HG03066 (cell line): Measurements from ENCODE around the gene SYTL2.
"Not testable (repeated sequence)": the region's sequence is repeated elsewhere in the genome, so short reads cannot be mapped to it uniquely, and the experiment has no call there.

ENCODE experiments used
- ATAC-seq: cut with Tn5 transposase; IDR thresholded peaks from one replicate; pipeline ENCODE4 v1.9.1; 2021; ENCODE audit warnings: low read depth; ENCODE audit not compliant: unreplicated experiment

SYTL2 gene, protein sequence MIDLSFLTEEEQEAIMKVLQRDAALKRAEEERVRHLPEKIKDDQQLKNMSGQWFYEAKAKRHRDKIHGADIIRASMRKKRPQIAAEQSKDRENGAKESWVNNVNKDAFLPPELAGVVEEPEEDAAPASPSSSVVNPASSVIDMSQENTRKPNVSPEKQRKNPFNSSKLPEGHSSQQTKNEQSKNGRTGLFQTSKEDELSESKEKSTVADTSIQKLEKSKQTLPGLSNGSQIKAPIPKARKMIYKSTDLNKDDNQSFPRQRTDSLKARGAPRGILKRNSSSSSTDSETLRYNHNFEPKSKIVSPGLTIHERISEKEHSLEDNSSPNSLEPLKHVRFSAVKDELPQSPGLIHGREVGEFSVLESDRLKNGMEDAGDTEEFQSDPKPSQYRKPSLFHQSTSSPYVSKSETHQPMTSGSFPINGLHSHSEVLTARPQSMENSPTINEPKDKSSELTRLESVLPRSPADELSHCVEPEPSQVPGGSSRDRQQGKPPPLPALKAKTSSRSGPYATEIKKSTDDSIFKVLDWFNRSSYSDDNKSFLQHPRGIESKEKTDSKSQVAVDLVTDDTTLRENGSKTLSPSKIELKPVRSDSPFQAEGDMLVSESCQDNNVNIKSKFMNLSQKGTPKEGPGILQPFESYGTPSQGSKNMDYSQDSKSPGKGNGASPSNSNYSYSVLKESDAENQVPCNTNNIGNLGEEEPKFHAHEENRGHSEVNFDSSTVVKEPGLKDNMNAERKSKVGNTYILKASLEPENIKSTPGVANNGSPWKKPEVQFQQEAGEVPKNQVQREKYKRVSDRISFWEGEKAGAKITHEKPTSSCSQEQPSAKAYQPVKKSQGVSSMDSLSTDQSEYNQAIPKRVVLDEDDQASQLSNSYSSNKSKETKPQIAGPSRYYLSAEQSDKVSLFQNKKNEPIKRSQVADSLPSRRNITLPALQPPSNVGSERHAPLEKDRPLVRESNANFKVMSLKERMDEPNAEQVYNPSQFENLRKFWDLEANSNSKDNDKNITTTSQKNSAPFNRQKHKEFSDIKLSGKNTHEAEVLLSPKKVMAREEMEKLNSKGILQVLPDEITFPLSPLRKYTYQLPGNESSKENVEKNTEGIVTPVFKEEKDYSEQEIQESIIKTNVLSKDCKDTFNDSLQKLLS (N-terminal part only)

DNA sequence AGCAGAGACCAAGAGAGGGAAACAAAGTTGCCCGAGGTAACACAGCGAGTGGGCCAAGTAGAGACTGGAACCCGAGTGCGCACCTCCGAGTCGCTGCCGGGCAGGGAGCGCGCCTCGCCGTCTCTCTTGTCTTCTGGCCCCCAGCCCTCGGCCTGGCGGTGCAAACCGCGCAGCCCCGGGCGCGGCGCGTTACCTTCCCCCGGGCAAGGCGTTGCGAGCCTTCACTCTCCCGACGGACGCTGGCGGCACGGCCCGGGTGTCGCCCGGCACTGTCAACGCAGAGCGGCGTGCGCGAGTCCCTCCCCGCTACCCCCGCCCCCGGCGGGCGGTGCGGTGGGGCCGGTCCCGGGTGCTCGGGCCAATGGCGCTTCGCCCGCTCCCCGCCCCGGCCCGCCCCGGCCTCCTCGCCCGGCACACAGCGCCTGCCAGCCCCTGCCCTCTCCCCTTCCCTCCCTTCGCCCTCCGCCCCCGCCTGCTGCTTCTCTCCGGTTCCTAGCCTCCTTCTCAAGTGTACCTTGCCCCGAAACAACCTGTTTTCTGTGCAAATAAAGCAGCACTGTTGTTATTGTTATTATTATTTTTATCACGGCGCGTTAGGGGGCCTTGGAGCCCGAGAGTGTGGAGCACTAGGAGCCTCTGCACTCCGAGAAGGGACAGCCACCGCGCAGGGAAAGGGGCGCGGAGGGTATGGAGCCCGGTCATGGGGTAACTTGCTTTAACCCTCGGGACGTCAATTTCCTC is at the start of gene SYTL2:
SYTL2 (minus strand) TSS at position 271 of the 741 bp plus-strand sequence. CDS start 53,416 bp downstream, outside the sequence.
- ATAC-seq: peak; percentile 75

DNA sequence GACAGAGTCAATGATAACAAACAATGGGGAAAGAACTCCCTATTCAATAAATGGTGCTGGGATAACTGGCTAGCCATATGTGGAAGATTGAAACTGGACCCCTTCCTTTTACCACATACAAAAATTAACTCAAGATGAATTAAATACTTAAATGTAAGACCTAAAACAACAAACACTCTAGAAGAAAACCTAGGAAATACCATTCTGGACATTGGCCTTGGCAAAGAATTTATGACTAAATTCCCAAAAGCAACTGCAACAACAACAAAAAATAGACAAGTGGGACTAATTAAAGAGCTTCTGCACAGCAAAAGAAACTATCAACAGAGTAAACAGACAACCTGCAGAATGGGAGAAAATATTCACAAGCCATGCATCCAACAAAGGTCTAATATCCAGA is 48.6 kb upstream of the SYTL2 start:
- ATAC-seq: not testable (repeated sequence)

DNA sequence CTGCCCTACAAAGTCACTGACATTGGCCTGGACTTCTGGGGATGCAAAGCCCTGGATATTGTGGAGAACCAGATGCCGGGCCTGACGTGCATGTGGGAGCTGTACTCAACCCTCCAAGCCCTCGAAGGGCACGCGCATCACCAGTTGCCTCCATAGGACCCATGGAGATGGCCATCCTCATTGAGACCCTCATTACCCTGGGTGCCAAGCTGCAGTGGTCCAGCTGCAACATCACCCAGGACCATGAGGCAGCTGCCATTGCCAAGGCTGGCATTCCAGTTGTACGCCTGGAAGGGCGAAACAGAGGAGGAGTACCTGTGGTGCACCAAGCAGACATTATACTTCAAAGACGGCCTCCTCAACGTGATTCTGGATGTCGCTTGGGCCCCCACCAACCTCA is 46.2 kb upstream of the SYTL2 start:
- ATAC-seq: no peak

DNA sequence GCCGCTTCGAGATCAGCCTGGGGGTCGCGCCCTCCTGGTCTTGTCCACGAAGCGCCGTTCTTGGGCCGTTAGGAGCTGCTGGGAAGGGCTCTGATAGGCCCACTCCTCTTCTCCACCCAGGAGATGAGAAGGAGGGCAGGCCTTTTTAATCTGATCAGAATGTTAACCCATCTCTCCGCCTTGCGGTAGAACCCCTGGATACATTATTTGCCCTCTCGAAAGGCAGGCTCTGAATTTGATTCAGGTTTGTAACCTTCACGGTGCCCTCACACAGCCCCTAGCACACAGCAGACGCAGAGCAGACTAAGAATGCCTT is 44.4 kb upstream of the SYTL2 start, which contains the start of gene CCDC83:
CCDC83 (plus strand) TSS at position 43 of the 316 bp plus-strand sequence. CDS start 9,741 bp downstream, outside the sequence.
- no peak for ATAC-seq

DNA sequence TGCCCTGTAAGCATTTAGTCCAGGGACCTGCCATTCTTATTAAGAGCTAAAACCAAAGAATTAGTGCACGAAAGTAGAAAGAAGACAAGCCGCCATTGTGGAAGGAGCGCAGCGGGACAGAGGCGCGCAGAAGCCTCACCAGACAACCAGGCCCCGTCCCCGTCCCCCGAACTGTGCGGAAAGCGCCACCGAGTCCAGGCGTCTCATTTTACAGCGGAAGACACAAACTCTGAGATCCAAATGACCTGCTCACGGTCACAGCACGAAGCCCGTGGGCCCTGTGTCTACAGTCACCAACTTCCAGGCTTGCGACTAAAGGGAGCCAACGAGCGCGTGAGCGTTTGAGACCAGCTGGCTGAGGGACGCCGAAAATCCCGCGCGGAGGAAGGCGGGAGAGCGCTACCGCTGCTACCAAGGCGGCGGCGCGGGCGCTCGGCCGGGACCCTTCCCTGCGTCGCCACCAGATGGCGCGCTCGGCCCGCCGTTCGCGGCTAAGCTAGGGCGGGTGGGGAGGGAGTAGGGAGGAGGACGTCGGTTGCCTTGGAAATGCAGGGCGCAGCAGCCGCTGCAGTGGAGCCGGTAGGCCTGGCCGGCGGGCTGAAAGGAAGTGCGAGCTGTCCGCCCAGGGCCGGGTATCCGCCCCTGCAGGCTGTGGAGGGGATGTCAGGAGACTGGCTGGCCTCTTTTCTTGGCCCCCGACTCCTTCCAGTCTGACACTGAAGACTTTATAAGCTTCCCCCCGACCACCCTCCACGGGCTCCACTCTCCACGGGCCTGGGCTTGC is 43.8 kb upstream of the SYTL2 start:
- peak; percentile 100 for ATAC-seq

DNA sequence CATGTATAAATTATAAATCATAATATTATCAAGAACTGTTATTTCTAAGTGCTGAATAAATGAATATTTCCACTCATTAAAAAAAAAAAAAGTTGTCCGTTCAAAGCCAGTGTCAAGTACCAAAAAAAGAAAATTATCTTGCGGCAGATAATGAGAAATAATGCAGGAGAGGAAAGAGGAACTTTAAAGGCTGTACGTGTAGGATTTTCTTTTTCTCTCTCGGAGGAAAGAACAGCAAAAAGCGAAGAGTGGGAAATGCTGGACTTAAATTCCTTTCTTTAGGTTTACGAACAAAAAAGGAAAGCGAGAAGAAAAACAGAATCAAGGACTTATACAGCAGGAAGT is 43.2 kb upstream of the SYTL2 start:
- no peak for ATAC-seq

DNA sequence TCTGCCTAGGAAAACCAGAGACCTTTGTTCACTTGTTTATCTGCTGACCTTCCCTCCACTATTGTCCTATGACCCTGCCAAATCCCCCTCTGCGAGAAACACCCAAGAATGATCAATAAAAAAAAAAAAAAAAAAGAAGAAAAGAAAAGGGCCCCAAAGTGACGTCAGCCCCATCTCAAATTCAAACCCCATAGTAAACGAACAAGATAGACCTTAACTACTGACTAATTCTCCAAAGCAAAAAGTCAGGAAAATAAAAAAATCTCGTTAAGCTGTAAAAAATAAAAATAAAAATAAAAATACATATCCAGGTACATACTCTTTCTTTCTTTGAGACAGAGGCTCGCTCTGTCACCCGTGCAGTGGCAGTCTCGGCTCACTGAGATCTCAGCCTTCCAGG is 42.6 kb upstream of the SYTL2 start:
- not testable (repeated sequence) for ATAC-seq

DNA sequence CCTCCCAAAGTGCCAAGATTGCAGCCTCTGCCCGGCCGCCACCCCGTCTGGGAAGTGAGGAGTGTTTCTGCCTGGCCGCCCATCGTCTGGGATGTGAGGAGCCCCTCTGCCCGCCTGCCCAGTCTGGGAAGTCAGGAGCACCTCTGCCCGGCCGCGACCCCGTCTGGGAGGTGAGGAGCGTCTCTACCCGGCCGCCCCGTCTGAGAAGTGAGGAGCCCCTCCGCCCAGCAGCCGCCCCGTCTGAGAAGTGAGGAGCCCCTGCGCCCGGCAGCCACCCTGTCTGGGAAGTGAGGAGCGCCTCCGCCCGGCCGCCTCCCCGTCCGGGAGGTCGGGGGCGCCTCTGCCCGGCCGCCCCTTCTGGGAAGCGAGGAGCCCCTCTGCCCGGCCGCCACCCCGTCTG is 41.8 kb upstream of the SYTL2 start:
- not testable (repeated sequence) for ATAC-seq

DNA sequence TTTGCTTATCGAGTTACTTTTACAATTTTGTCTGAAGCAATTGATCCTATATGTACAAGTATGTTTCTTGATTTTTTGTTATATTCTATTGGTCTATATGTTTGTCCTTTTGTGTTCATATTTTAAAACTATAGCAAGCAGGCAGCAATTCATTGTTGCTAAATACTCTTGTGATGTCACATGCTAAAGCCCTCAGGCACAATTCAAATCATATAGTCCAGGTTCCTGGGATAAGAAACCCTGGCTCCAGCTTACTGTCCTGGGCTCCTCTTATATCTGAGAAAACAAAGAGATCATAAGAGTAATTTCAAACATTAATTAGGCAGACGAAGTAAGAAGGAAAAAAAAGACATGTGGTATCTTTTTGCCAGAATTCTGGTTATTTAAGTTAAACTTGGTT is 37.6 kb upstream of the SYTL2 start:
- ATAC-seq: no peak

DNA sequence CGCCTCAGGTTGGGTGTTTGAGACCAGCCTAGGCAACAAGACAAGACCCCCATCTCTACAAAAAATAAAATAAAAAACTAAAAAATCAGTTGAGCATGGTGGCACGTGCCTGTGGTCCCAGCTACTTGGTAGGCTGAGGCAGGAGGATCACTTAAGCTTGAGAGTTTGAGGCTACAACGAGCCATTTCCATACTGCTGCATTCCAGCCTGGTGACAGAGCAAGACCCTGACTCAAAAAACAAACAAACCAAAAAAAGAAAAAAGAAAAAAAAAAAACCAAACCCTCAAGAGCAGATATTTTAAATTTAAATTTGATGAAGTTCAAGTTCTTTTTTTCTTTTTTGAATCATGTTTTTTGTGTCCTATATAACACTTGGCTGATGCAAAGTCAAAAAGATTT is 37.1 kb upstream of the SYTL2 start:
- no peak for ATAC-seq

DNA sequence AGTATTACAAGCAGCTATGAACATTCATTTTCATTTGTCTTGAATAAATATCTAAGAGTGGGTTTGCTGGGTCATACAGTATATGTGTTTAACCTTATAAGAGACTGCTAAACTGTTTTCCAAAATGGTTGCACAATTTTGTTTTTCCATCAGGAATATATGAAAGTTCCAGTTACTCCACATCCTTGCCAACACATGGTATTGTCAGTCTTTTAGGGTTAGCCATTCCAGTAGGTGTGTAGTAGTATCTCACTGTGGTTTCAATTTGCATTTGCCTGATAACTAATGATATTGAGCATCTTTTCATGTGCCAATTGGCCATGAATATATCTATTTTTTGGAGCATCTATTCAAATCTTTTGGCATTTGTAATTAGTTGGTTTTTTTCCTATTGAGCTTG is 36.5 kb upstream of the SYTL2 start:
- no peak for ATAC-seq

DNA sequence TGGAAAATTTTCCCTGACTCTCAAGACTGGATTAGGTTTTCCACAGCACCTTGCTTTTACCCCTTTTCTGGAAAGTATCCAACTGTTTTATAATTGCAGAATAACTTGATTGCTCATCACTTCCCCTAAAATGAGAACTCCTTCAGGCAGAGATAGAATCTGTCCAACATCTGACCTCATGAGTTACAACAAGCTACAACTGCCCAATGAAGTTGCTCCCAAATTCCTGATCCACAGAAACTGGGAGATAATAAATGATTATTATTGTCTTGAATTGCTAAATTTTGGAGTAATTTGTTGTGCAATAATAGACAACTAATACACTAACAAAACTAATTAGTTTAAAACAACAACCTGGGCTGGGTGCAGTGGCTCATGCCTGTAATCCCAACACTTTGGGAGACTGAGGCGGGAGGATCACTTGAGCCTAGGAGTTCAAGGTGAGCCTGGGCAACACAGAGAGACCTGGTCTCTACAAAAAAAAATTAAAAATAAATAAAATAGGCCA is 34.2 kb upstream of the SYTL2 start:
- no peak for ATAC-seq

DNA sequence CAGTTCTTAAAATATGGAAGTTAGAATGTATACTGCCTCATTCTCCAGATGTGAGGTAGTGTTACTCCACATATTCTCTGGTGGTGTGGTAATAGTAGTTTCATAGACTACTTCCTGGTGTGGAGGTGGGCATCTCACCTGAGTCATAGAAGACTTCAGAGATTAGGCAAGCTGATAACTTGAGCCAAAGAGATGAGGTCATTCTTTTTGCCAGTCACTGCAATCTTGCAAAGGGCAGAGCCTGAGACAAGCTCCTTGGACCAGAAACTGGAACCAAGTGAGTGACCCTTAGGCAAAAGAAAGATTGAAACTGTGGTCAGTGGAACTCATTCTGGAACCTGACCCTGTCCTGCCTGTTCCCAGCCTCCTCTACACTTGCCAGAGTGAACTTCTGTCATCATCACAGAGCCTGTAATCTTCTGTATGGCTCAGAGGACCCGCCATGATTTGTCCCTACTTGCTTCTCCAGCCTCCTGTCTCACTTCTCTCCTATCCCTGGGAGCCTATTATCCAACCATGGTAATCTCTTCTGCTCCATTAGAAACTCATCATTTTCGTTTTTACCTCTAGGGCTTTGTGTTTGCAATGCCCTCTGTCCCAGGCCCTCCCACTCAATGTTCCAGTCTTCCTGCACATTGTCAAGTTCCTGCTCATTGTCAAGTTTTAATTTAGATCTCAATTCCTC is 33.6 kb upstream of the SYTL2 start:
- ATAC-seq: no peak

DNA sequence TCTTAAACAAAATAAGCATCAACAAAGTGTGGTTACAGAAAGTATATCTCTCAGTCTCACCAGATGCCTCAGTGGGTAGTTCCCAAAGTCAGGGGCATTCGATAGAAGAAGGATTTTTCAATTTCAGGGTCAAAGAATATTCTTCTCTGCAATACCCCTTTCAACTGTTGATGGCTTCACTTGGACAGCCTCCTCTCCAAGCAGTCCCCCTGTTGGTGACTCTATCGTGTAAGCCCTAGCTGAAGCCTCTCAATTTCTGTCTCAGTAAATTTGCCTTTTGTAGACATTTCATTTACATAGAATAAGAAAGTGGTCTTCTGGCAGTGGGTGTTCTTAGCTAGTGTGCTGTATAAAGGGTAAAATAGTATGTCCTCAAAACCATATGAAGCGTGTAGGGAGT is 33.0 kb upstream of the SYTL2 start:
- no peak for ATAC-seq

DNA sequence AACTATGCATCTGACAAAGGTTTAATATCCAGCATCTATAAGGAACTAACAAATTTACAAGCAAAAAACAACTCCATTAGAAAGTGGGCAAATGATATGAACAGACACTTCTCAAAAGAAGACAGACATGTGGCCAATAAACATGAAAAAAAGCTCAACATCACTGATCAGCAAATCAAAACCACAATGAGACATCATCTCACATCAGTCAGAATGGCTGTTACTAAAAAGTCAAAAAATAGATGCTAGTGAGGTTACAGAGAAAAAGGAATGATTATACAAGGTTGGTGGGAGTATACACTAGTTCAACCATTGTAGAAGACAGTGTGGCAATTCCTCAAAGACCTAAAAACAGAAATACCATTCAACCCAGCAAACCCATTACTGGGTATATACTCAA is 30.0 kb upstream of the SYTL2 start:
- not testable (repeated sequence) for ATAC-seq

DNA sequence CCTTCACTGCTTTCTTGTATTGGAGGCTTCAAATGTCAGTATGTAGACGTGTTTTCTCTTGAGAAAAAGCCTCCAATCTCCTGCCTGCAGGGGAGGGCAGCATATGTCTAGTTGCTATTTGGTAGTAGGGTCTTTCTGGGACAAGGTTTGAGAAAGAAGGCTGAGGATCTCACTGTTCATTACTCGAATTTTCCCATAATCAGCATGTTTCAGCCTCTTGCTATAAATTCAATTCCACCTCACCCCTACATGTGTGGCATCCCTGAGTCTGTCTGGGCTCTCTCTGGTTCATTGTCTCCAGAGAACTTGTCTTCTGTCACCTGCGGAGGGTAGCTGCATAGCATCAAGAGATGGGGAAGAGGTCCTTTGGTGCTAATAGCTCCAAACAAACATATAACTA is 24.8 kb upstream of the SYTL2 start:
- ATAC-seq: no peak

DNA sequence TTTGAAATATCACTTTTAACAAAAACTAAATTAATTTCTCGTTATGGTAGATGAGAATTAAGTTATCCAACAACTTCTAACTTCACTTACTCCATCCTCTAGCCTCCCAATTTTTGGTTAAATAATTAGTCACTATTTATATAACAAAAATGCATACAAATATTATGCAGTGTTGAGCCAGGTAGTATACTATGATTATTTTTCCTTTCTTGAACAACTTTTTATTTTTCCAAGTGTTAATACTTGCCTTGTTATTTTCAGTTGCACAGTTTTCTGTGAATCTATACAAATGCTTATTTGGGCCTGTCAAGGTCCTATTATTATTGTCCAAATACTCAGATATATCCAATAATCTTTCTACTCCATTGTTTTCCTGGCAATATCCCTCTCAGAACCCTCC is 24.3 kb upstream of the SYTL2 start:
- ATAC-seq: no peak

DNA sequence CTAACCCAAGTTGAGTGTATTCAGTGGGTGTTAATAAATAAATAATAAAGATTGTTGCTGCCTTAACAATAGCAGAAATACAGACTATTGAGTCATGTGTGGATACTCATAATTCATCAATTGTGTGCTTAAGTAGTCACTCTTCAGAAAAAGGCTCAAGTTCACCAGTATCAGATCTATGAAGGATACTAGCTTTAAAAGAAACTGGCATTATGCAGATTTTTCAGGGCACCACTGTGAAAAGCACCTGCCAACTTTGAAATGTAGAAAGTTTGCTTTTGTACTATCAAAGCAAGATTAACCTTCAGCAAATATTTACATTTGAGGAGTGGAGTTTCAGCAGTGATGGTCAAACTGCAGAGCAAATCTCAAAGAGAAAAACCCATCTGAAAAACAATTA is 20.1 kb upstream of the SYTL2 start:
- ATAC-seq: no peak

DNA sequence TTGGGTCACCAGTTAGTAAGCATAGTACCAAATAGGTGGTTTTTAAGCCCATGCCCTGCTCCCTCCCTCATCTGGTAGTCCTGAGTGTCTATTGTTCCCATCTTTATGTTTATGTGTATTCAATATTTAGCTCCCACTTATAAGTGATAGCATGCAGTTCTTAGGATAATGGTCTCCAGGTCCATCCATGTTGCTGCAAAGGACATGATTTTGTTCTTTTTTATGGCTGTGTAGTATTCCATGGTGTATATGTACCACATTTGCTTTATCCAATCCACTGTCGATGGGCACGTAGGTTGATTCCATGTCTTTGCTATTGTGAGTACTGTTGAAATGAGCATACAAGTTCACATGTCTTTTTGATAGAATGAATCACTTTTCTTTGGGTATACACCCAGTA is 18.2 kb upstream of the SYTL2 start:
- ATAC-seq: no peak
